ENCODE results near the gene SOX8.

SOX8 gene

GRCh38 chr16:973366-973765 is 8.2 kb upstream of the SOX8 start:
- no peak for DNase-seq (ENCODE audit: low read depth in 2 of 2)

- DNase-seq (ENCODE audit: low read depth in 2 of 2) = no peak
Measured at GRCh38 chr16:974001-974601, 7.5 kb upstream of the SOX8 start.

- no peak for DNase-seq (ENCODE audit: low read depth in 2 of 2)
Measured at GRCh38 chr16:974611-975261, 6.8 kb upstream of the SOX8 start.

GRCh38 chr16:975291-975690 is 6.3 kb upstream of the SOX8 start:
- DNase-seq (ENCODE audit: low read depth in 2 of 2) = no peak

- DNase-seq (ENCODE audit: low read depth in 2 of 2) = no peak
Measured at GRCh38 chr16:976389-976931, 5.1 kb upstream of the SOX8 start.

- no peak for DNase-seq (ENCODE audit: low read depth in 2 of 2)
Measured at GRCh38 chr16:977081-977701, 4.4 kb upstream of the SOX8 start.

- DNase-seq (ENCODE audit: low read depth in 2 of 2) = no peak
Measured at GRCh38 chr16:977896-978295, 3.7 kb upstream of the SOX8 start.

GRCh38 chr16:978403-978802 is 3.2 kb upstream of the SOX8 start:
- no peak for DNase-seq (ENCODE audit: low read depth in 2 of 2)

GRCh38 chr16:979147-979546 is 2.4 kb upstream of the SOX8 start:
- DNase-seq (ENCODE audit: low read depth in 2 of 2) = no peak

GRCh38 chr16:979859-980594 is 1.5 kb upstream of the SOX8 start:
- DNase-seq (ENCODE audit: low read depth in 2 of 2) = no peak

- no peak for DNase-seq (ENCODE audit: low read depth in 2 of 2)
Measured at GRCh38 chr16:980595-980854, 1.0 kb upstream of the SOX8 start.

GRCh38 chr16:982145-983043 is 824 bp downstream of the SOX8 start:
- no peak for DNase-seq (ENCODE audit: low read depth in 2 of 2)

GRCh38 chr16:983044-984030 is 1.8 kb downstream of the SOX8 start:
- DNase-seq (ENCODE audit: low read depth in 2 of 2) = no peak

GRCh38 chr16:984121-984694 is 2.6 kb downstream of the SOX8 start:
- DNase-seq (ENCODE audit: low read depth in 2 of 2) = no peak

- DNase-seq (ENCODE audit: low read depth in 2 of 2) = no peak
Measured at GRCh38 chr16:984736-985636, 3.4 kb downstream of the SOX8 start.

- DNase-seq (ENCODE audit: low read depth in 2 of 2) = no peak
Measured at GRCh38 chr16:985646-986400, 4.3 kb downstream of the SOX8 start.

GRCh38 chr16:986411-986810 is 4.8 kb downstream of the SOX8 start:
- DNase-seq (ENCODE audit: low read depth in 2 of 2) = no peak

GRCh38 chr16:986925-987582 is 5.5 kb downstream of the SOX8 start:
- no peak for DNase-seq (ENCODE audit: low read depth in 2 of 2)

All from stimulated activated CD8-positive, alpha-beta memory T cell treated with anti-CD3 and anti-CD28 coated beads, Interleukin-7, amount 100 ng/mL, for 1 hour (primary cell).